Measurements from ENCODE around the gene BRAF.
"Not testable (repeated sequence)": the region's sequence is repeated elsewhere in the genome, so short reads cannot be mapped to it uniquely, and the experiment has no call there.

BRAF gene

GRCh38 chr7:140924821-140925421, at the start of gene BRAF:
TSS of gene BRAF (minus strand) at chr7:140924929. CDS start at chr7:140924703, 226 bp downstream.
- peak; percentile 88 for DNase-seq (ENCODE audit: low spot score)

- DNase-seq (ENCODE audit: low spot score) = no peak
These were observed 48.4 kb upstream of the BRAF start for GRCh38 chr7:140972876-140973829.

- DNase-seq (ENCODE audit: low spot score) = no peak
These were observed 47.6 kb upstream of the BRAF start for GRCh38 chr7:140972344-140972743.

GRCh38 chr7:140967438-140967837, 42.7 kb upstream of the BRAF start:
- no peak for DNase-seq (ENCODE audit: low spot score)

- no peak for DNase-seq (ENCODE audit: low spot score)
These were observed 42.0 kb upstream of the BRAF start for GRCh38 chr7:140966561-140967233.

GRCh38 chr7:140961117-140961516, 36.4 kb upstream of the BRAF start:
- DNase-seq (ENCODE audit: low spot score) = no peak

- DNase-seq (ENCODE audit: low spot score) = not testable (repeated sequence)
These were observed 32.3 kb upstream of the BRAF start for GRCh38 chr7:140956997-140957396.

GRCh38 chr7:140945940-140946339, 21.2 kb upstream of the BRAF start:
- no peak for DNase-seq (ENCODE audit: low spot score)

GRCh38 chr7:140942242-140942641, 17.5 kb upstream of the BRAF start:
- not testable (repeated sequence) for DNase-seq (ENCODE audit: low spot score)

GRCh38 chr7:140940898-140941297, 16.2 kb upstream of the BRAF start:
- no peak for DNase-seq (ENCODE audit: low spot score)

- DNase-seq (ENCODE audit: low spot score) = no peak
These were observed 13.1 kb upstream of the BRAF start for GRCh38 chr7:140937702-140938264.

- DNase-seq (ENCODE audit: low spot score) = no peak
These were observed 4.0 kb upstream of the BRAF start for GRCh38 chr7:140928491-140929309.

GRCh38 chr7:140927945-140928344, 3.2 kb upstream of the BRAF start:
- DNase-seq (ENCODE audit: low spot score) = not testable (repeated sequence)

- DNase-seq (ENCODE audit: low spot score) = no peak
These were observed 2.6 kb upstream of the BRAF start for GRCh38 chr7:140927351-140927750.

- no peak for DNase-seq (ENCODE audit: low spot score)
These were observed 1.5 kb upstream of the BRAF start for GRCh38 chr7:140926021-140926817.

GRCh38 chr7:140924019-140924820, 509 bp downstream of the BRAF start:
- peak; percentile 50 for DNase-seq (ENCODE audit: low spot score)

GRCh38 chr7:140923358-140924006, 1.2 kb downstream of the BRAF start:
- DNase-seq (ENCODE audit: low spot score) = no peak

- no peak for DNase-seq (ENCODE audit: low spot score)
These were observed 1.9 kb downstream of the BRAF start for GRCh38 chr7:140922741-140923345.

GRCh38 chr7:140920745-140921144, 4.0 kb downstream of the BRAF start:
- no peak for DNase-seq (ENCODE audit: low spot score)
